Measurements from ENCODE around the gene C20orf141.
"Not testable (repeated sequence)": the region's sequence is repeated elsewhere in the genome, so short reads cannot be mapped to it uniquely, and the experiment has no call there.

Gene C20orf141

DNA sequence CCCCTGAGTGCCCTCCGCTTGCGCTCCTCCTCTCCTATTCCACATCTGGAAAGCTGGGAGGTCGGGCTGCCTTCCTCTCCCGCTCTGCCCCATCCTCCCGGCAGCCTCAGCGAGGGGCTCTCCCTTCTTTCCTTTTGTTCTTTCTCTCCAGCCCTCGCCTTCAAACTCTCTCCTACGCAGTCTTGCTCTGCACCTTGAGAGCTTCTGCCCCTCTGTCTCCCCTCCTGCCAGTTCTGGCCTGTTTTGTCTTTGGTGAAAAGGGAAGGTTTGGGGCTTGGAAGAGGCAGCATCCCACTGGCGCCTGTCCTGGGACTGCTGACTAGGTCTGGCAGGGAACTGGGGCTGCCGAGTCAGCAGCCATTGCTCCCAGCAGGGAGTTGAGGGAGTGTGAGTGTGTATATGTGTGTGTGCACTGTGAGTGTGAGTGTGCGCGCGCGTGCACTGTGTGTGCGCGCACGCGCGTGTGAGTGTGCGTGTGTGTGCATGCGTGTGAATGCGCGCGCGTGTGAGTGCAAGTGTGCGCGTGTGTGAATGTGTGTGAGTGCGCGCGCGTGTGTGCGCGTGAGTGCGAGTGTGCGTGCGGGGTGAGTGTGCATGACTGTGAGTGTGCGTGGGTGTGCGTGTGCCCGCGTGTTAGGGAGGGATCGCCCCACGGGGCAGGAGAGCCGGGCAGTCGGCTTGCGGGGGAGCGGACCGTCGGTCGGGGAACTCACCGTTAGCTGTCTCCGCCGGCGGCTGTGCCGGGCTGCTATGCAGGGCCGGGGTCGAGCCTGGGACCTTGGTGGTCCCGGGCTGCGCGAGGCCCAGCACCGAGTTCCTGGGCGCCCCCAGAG is 14.9 kb upstream of the C20orf141 start:
- H3K27ac ChIP-seq (ENCODE audit: low read depth, low read length, severe bottlenecking) = peak overlapping the region; percentile 51
- peaks cover 39% of the 10 kb centered on the region for H3K36me3 ChIP-seq (ENCODE audit: control insufficient read depth, insufficient read depth, low read length)
- H3K4me1 ChIP-seq (ENCODE audit: control insufficient read depth, insufficient read depth, low read length, poor library complexity, severe bottlenecking) = peaks cover 7% of the 10 kb centered on the region
- H3K4me3 ChIP-seq (ENCODE audit: extremely low read depth, insufficient read depth, low read length, poor library complexity, severe bottlenecking) = peak overlapping the region; percentile 71
- H3K9me3 ChIP-seq (ENCODE audit: control insufficient read depth, low read length) = no peaks in the 10 kb centered on the region
- WGBS, 2 experiments (ENCODE audit: insufficient coverage in 2 of 2) = 2 to 3% methylated on average over 51 to 60 of the region's 61 CpGs

DNA sequence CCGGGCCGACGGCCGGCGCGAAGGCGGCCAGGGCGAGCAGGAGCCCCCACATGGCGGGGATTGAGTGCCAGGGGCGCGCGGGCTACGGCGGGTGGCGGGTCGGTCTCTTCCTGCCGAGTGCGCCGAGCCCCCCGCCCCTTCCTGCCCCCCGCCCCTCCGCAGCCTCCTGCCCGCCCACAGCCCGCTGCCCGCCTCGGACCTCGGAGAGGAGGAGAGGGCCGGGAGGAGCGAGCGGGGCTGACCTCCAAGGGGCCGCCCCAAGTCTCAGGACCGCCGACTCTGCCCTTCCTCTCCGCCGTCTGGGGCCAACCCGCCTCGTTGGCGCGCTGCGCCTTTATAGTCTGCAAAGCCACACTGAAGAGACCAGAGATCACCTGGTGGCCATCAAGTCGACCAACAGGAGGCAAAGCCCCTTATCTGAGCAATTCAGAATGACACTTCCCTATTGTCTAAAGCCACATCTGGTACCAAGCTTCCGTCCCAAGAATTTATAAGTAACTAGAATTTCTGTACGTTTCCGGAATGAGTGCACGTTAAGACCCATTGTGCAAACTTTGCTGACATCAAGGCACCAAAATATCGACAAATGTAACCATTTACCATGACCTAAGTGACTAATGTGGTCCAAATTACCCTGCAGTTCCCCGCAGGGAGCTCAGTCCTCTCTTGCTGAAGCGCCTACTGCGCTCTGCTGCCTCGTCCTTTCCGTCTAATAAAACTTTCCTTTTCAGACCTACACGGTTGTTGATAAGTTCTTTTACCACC is 14.1 kb upstream of the C20orf141 start, which contains the start of gene CPXM1:
TSS of gene CPXM1 (minus strand) at position 107 of the 765 bp plus-strand sequence. CDS start at position 52, 55 bp downstream.
- peaks cover 7% of the 10 kb centered on the region for H3K4me1 ChIP-seq (ENCODE audit: control insufficient read depth, insufficient read depth, low read length, poor library complexity, severe bottlenecking)
- peaks cover 31% of the 10 kb centered on the region for H3K36me3 ChIP-seq (ENCODE audit: control insufficient read depth, insufficient read depth, low read length)
- peak within 1 kb of the TSS; percentile 51 for H3K27ac ChIP-seq (ENCODE audit: low read depth, low read length, severe bottlenecking)
- 1 to 2% methylated on average over 33 to 36 of the region's 52 CpGs for WGBS, 2 experiments (ENCODE audit: insufficient coverage in 2 of 2)
- H3K4me3 ChIP-seq (ENCODE audit: extremely low read depth, insufficient read depth, low read length, poor library complexity, severe bottlenecking) = peak within 1 kb of the TSS; percentile 71
- H3K9me3 ChIP-seq (ENCODE audit: control insufficient read depth, low read length) = no peaks in the 10 kb centered on the region

DNA sequence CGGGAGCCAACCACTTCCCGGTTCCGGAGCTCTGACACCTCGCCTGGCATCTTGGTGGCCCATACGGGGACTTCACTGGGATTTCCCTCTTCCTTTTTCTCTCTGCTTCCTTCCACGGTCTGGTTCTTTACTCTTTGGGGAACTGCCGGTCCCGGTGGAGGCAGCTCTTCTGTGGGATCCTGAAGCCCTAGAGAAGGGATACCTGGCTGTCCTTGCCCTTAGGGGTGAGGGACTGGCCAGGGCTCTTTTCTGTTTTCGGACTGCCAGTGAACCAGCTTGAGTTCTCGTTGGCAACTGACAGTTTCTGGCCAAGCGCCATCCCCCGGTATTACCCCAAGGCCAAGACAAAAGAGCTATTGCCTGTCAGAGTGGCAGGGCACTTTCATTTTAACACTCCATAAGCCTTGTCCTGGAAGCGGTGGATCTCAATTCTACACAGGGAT is 13.5 kb upstream of the C20orf141 start:
- no peaks in the 10 kb centered on the region for H3K9me3 ChIP-seq (ENCODE audit: control insufficient read depth, low read length)
- peaks cover 25% of the 10 kb centered on the region for H3K36me3 ChIP-seq (ENCODE audit: control insufficient read depth, insufficient read depth, low read length)
- 18 to 22% methylated on average over 12 to 13 of the region's 13 CpGs for WGBS, 2 experiments (ENCODE audit: insufficient coverage in 2 of 2)
- no peak overlapping the region for H3K27ac ChIP-seq (ENCODE audit: low read depth, low read length, severe bottlenecking)
- peaks cover 7% of the 10 kb centered on the region for H3K4me1 ChIP-seq (ENCODE audit: control insufficient read depth, insufficient read depth, low read length, poor library complexity, severe bottlenecking)
- peak overlapping the region; percentile 71 for H3K4me3 ChIP-seq (ENCODE audit: extremely low read depth, insufficient read depth, low read length, poor library complexity, severe bottlenecking)

DNA sequence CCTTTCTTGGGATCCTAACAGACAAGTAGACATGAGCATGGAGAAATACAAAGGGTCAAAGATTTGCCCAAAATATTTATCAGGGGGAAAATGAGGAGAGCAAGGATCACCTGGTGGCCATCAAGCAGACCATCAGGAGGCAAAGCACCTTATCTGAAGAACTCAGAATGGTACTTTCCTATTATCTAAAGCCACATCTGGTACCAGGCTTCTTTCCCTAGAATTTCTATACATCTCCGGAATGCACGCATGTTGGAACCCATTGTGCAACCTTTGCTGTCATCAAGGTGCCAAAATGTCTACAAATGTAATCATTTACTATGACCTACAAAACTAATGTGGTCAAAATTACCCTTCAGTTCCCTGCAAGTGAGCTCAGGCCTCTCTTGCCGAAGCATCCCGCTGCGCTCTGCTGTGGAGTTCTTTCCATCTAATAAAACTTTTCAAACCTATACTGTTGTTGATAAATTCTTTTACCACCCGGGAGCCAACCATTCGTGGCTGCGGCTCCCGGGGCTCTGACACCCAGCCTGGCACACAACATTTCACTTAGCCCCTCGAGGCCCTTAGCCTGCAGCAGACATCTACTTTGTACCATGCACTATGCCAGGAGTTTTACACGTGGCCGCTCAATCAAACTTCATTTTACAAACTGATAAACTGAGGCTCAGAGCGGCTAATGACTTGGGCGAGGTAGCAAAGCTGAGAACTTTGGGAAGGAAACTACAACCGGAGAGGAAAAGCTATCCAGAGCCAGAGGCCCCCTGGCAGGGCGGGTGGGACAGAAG is 10.6 kb upstream of the C20orf141 start:
- Histone ChIP-seq H3K36me3 (ENCODE audit: control insufficient read depth, insufficient read depth, low read length) (no peaks in the 10 kb centered on the region), H3K4me1 (ENCODE audit: control insufficient read depth, insufficient read depth, low read length, poor library complexity, severe bottlenecking) (peaks cover 7% of the 10 kb centered on the region), H3K27ac (ENCODE audit: low read depth, low read length, severe bottlenecking) (no peak overlapping the region), H3K4me3 (ENCODE audit: extremely low read depth, insufficient read depth, low read length, poor library complexity, severe bottlenecking) (no peak overlapping the region), H3K9me3 (ENCODE audit: control insufficient read depth, low read length) (no peaks in the 10 kb centered on the region)
- 66 to 68% methylated on average over 15 of the region's 16 CpGs for WGBS, 2 experiments (ENCODE audit: insufficient coverage in 2 of 2)

DNA sequence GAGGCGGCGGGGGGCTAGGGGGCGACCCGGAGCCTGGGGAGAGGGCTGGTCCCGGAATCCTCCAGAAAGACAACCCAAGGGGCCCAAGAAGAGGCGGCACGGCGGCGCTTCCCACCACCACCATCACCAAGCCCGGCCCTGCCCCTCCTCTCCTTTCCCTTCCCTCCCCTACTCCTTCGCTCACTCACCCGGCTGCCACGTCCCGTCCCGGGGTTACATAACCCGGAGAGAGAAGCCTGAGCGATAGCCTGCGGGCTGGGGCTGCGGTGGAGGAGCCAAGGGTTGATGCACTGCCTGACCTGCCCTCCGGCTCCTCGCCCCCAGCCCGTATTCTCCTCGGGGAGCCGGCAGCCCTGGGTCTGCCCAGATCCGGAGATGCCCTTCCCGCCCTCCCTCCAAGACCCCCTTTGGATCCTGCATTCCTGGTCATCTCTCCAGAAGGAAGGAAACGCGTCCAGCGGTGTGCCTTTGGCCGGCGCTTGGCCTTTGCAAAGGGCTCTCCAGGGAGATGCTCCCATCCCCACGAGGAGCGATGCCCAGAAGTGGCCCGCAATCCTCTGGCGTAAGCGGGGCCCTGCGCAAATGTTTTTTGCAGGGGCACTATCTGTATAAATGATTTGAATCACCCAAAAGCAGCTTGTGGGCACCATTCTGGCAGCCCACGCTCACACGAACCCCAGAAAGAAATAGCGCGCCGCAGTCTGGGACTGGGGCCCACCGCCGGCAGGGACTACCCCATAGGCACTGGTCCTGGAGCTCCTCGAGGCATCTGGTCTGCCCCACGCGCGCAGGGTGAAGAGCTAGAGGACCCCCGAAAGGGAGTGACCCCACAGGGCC is 9.7 kb upstream of the C20orf141 start:
- no peak overlapping the region for H3K27ac ChIP-seq (ENCODE audit: low read depth, low read length, severe bottlenecking)
- H3K4me1 ChIP-seq (ENCODE audit: control insufficient read depth, insufficient read depth, low read length, poor library complexity, severe bottlenecking) = peaks cover 7% of the 10 kb centered on the region
- no peaks in the 10 kb centered on the region for H3K9me3 ChIP-seq (ENCODE audit: control insufficient read depth, low read length)
- 39 to 54% methylated on average over 31 to 42 of the region's 49 CpGs for WGBS, 2 experiments (ENCODE audit: insufficient coverage in 2 of 2)
- no peak overlapping the region for H3K4me3 ChIP-seq (ENCODE audit: extremely low read depth, insufficient read depth, low read length, poor library complexity, severe bottlenecking)
- H3K36me3 ChIP-seq (ENCODE audit: control insufficient read depth, insufficient read depth, low read length) = no peaks in the 10 kb centered on the region

DNA sequence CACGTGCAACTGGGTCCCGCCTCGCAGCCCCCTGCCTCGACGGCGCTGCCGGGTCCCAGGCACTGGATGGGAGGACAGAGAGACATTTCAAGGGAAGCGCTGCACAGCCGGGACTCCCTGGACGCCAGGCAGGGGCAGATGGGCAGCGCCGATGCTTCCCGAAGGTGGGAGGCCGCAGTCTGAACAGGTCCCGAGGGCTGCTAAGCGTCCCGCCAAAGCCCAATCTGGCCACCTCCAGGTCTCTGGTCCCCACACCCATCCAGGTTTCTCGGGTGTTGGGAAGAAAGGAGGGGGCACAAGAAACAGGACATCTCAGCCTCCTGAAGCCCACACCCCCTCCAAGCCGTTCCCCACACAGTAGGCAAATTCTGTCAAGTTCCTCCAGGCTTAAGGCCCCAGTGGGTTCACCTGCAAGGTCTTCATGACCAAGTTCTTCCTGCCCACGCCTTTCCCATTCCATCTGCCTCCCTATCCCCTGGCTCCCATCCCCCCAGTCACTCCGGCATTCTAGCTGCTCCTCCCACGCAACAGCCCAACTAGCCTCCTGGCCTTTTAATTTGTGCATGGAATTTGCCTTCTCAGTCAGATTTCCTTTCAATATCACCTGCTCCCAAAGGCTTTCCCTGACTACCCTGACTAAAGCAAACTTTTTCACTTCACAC is 9.0 kb upstream of the C20orf141 start:
- Histone ChIP-seq H3K9me3 (ENCODE audit: control insufficient read depth, low read length) (no peaks in the 10 kb centered on the region), H3K4me3 (ENCODE audit: extremely low read depth, insufficient read depth, low read length, poor library complexity, severe bottlenecking) (no peak overlapping the region), H3K36me3 (ENCODE audit: control insufficient read depth, insufficient read depth, low read length) (no peaks in the 10 kb centered on the region), H3K27ac (ENCODE audit: low read depth, low read length, severe bottlenecking) (no peak overlapping the region), H3K4me1 (ENCODE audit: control insufficient read depth, insufficient read depth, low read length, poor library complexity, severe bottlenecking) (peaks cover 7% of the 10 kb centered on the region)
- 47 to 60% methylated on average over 10 to 11 of the region's 22 CpGs for WGBS, 2 experiments (ENCODE audit: insufficient coverage in 2 of 2)

DNA sequence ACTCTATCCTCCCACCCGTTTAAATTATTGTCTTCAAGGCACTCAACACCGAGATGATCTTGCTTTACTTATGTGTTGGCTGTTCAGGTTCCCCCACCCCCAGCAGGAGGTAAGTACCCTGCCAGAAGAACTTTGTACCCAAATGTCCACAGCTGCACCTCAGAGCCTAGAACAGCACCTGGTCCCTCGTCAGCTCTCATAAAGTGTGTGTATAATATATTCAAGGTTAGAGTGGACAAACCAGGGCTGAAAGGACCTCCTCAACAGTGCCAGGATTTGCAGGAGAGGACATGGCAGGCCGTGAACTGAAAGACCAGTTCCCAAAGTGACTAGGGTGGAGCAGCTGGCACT is 8.5 kb upstream of the C20orf141 start:
- Histone ChIP-seq H3K4me3 (ENCODE audit: extremely low read depth, insufficient read depth, low read length, poor library complexity, severe bottlenecking) (no peak overlapping the region), H3K4me1 (ENCODE audit: control insufficient read depth, insufficient read depth, low read length, poor library complexity, severe bottlenecking) (peaks cover 3% of the 10 kb centered on the region), H3K27ac (ENCODE audit: low read depth, low read length, severe bottlenecking) (no peak overlapping the region), H3K9me3 (ENCODE audit: control insufficient read depth, low read length) (peaks cover 2% of the 10 kb centered on the region), H3K36me3 (ENCODE audit: control insufficient read depth, insufficient read depth, low read length) (no peaks in the 10 kb centered on the region)
- 71 to 76% methylated on average over 3 to 4 of the region's 4 CpGs for WGBS, 2 experiments (ENCODE audit: insufficient coverage in 2 of 2)

DNA sequence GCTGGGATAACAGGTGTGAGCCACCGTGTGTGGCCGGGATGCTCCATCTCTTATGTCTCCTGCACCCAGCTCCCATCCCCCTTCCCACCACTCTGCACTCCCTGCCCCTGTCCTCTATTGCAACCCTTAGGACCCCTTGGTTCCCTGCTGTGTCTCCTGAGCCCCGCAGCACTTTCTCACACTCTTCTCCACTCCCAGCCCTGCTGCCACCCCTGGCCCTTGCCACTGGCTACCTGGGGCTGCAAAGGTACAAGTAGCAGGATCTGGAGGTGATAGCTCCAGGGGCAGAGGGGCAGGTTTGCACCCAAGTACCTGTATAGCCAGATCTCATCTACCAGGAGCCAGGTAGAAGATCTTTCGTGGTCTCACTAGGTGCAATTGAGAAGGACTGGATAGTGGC is 7.8 kb upstream of the C20orf141 start:
- Histone ChIP-seq H3K36me3 (ENCODE audit: control insufficient read depth, insufficient read depth, low read length) (no peaks in the 10 kb centered on the region), H3K9me3 (ENCODE audit: control insufficient read depth, low read length) (peaks cover 9% of the 10 kb centered on the region), H3K4me3 (ENCODE audit: extremely low read depth, insufficient read depth, low read length, poor library complexity, severe bottlenecking) (no peak overlapping the region), H3K27ac (ENCODE audit: low read depth, low read length, severe bottlenecking) (no peak overlapping the region), H3K4me1 (ENCODE audit: control insufficient read depth, insufficient read depth, low read length, poor library complexity, severe bottlenecking) (no peaks in the 10 kb centered on the region)
- 93 to 96% methylated on average over 3 of the region's 4 CpGs for whole genome bisulfite sequencing, 2 experiments (ENCODE audit: insufficient coverage in 2 of 2)

DNA sequence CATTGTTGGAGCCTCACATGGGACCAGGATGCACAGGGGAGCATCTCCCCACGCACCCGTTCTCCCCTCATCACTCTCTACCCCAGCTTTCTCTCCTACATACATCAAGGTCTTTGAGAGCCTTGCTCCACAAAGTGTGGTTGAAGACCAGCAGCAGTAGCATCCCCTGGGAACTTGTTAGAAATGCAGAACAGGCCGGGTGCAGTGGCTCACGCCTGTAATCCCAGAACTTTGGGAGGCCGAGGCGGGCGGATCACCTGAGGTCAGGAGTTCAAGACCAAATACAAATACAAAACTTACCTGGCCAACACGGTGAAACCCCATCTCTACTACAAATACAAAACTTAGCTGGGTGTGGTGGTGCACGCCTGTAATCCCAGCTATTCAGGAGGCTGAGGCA is 6.9 kb upstream of the C20orf141 start:
- WGBS, 2 experiments (ENCODE audit: insufficient coverage in 2 of 2) = 77% methylated on average over 6 of the region's 9 CpGs
- not testable (repeated sequence) for H3K4me3 ChIP-seq (ENCODE audit: extremely low read depth, insufficient read depth, low read length, poor library complexity, severe bottlenecking)

More for the DNA sequence above, 6.9 kb upstream of the C20orf141 start:
- not testable (repeated sequence) for H3K4me1 ChIP-seq (ENCODE audit: control insufficient read depth, insufficient read depth, low read length, poor library complexity, severe bottlenecking); H3K27ac ChIP-seq (ENCODE audit: low read depth, low read length, severe bottlenecking); H3K36me3 ChIP-seq (ENCODE audit: control insufficient read depth, insufficient read depth, low read length)
- H3K9me3 ChIP-seq (ENCODE audit: control insufficient read depth, low read length) = peaks cover 15% of the 10 kb centered on the region

All from mesodermal cell (in vitro differentiated cells).